Adipocyte (in vitro differentiated cells): ENCODE data around the gene SFXN2.

Source experiments
- DNase-seq: peaks from one replicate; pipeline ENCODE4 v3.0.0-alpha.2; 2015; ENCODE audit warnings: low read depth
- H3K27me3 ChIP-seq: replicated peaks from 2 replicates; pipeline ENCODE4 v1.7.0; 2013; ENCODE audit warnings: mild to moderate bottlenecking, low read length, moderate library complexity; ENCODE audit not compliant: control insufficient read depth, insufficient read depth
- H3K36me3 ChIP-seq: 2 replicates; pipeline ENCODE4 v1.7.0; 2013; ENCODE audit warnings: low read length, mild to moderate bottlenecking, moderate library complexity; ENCODE audit not compliant: control insufficient read depth, insufficient read depth, severe bottlenecking
- H3K4me1 ChIP-seq: 2 replicates; pipeline ENCODE4 v1.7.0; 2013; ENCODE audit warnings: mild to moderate bottlenecking, low read length, moderate library complexity; ENCODE audit not compliant: control insufficient read depth, insufficient read depth
- H3K4me3 ChIP-seq: 2 replicates; pipeline ENCODE4 v1.7.0; 2013; ENCODE audit warnings: mild to moderate bottlenecking, low read length, moderate library complexity
- H3K9ac ChIP-seq: 2 replicates; pipeline ENCODE4 v1.7.0; 2013; ENCODE audit warnings: mild to moderate bottlenecking, low read length, moderate library complexity
- H3K9me3 ChIP-seq: 2 replicates; pipeline ENCODE4 v1.7.0; 2013; ENCODE audit warnings: mild to moderate bottlenecking, low read length, moderate library complexity; ENCODE audit not compliant: control insufficient read depth

The SFXN2 gene

GRCh38 chr10:102773320-102773719 lies 58.9 kb downstream of the SFXN2 start:
- no peaks in the 10 kb centered on the region for H3K9me3 ChIP-seq
- no peak overlapping the region for H3K9ac ChIP-seq
- DNase-seq: no peak
- no peaks in the 10 kb centered on the region for H3K27me3 ChIP-seq
- peaks cover 70% of the 10 kb centered on the region for H3K4me1 ChIP-seq
- no peak overlapping the region for H3K4me3 ChIP-seq
- peaks cover 8% of the 10 kb centered on the region for H3K36me3 ChIP-seq

GRCh38 chr10:102773986-102774385 lies 59.5 kb downstream of the SFXN2 start:
- Histone ChIP-seq H3K9me3 (no peaks in the 10 kb centered on the region), H3K36me3 (peaks cover 8% of the 10 kb centered on the region), H3K9ac (no peak overlapping the region), H3K27me3 (no peaks in the 10 kb centered on the region), H3K4me1 (peaks cover 76% of the 10 kb centered on the region), H3K4me3 (no peak overlapping the region)
- DNase-seq: no peak

- peak overlapping the region; percentile 82 for H3K9ac ChIP-seq
- H3K36me3 ChIP-seq: no peaks in the 10 kb centered on the region
- no peak for DNase-seq
- peak overlapping the region; percentile 78 for H3K4me3 ChIP-seq
- H3K9me3 ChIP-seq: no peaks in the 10 kb centered on the region
- H3K27me3 ChIP-seq: no peaks in the 10 kb centered on the region
- peaks cover 82% of the 10 kb centered on the region for H3K4me1 ChIP-seq
Measured at GRCh38 chr10:102775201-102775934, 60.9 kb downstream of the SFXN2 start.

GRCh38 chr10:102775935-102776669 lies 61.7 kb downstream of the SFXN2 start:
- Histone ChIP-seq H3K27me3 (no peaks in the 10 kb centered on the region), H3K9ac (peak overlapping the region; percentile 82), H3K4me3 (peak overlapping the region; percentile 78), H3K9me3 (no peaks in the 10 kb centered on the region), H3K36me3 (no peaks in the 10 kb centered on the region), H3K4me1 (peaks cover 83% of the 10 kb centered on the region)
- peak; percentile 71 for DNase-seq

- peak overlapping the region; percentile 82 for H3K9ac ChIP-seq
- H3K27me3 ChIP-seq: no peaks in the 10 kb centered on the region
- H3K4me1 ChIP-seq: peaks cover 90% of the 10 kb centered on the region
- H3K9me3 ChIP-seq: no peaks in the 10 kb centered on the region
- DNase-seq: peak; percentile 98
- H3K36me3 ChIP-seq: no peaks in the 10 kb centered on the region
- peak overlapping the region; percentile 78 for H3K4me3 ChIP-seq
Measured at GRCh38 chr10:102776779-102777456, 62.5 kb downstream of the SFXN2 start.

GRCh38 chr10:102777711-102778453 lies 63.4 kb downstream of the SFXN2 start:
- DNase-seq: no peak
- H3K9ac ChIP-seq: peak overlapping the region; percentile 82
- peak overlapping the region; percentile 22 for H3K4me3 ChIP-seq
- no peaks in the 10 kb centered on the region for H3K9me3 ChIP-seq
- H3K4me1 ChIP-seq: peaks cover 97% of the 10 kb centered on the region
- no peaks in the 10 kb centered on the region for H3K27me3 ChIP-seq
- no peaks in the 10 kb centered on the region for H3K36me3 ChIP-seq

GRCh38 chr10:102778781-102779180 lies 64.3 kb downstream of the SFXN2 start:
- Histone ChIP-seq H3K27me3 (no peaks in the 10 kb centered on the region), H3K9ac (peak overlapping the region; percentile 10), H3K9me3 (no peaks in the 10 kb centered on the region), H3K36me3 (no peaks in the 10 kb centered on the region), H3K4me3 (no peak overlapping the region), H3K4me1 (peaks cover 97% of the 10 kb centered on the region)
- peak; percentile 52 for DNase-seq

GRCh38 chr10:102779680-102780526 lies 65.5 kb downstream of the SFXN2 start:
- Histone ChIP-seq H3K4me1 (peaks cover 89% of the 10 kb centered on the region), H3K27me3 (no peaks in the 10 kb centered on the region), H3K9me3 (no peaks in the 10 kb centered on the region), H3K9ac (no peak overlapping the region), H3K4me3 (no peak overlapping the region), H3K36me3 (no peaks in the 10 kb centered on the region)
- DNase-seq: peak; percentile 74

GRCh38 chr10:102780527-102780808 lies 66.0 kb downstream of the SFXN2 start:
- Histone ChIP-seq H3K9ac (no peak overlapping the region), H3K4me1 (peaks cover 85% of the 10 kb centered on the region), H3K36me3 (no peaks in the 10 kb centered on the region), H3K4me3 (no peak overlapping the region), H3K27me3 (no peaks in the 10 kb centered on the region), H3K9me3 (no peaks in the 10 kb centered on the region)
- DNase-seq: no peak

- H3K4me1 ChIP-seq: peaks cover 85% of the 10 kb centered on the region
- no peak for DNase-seq
Measured at GRCh38 chr10:102781090-102781920, 66.9 kb downstream of the SFXN2 start.

More at GRCh38 chr10:102781090-102781920, 66.9 kb downstream of the SFXN2 start:
- Histone ChIP-seq H3K27me3 (no peaks in the 10 kb centered on the region), H3K36me3 (no peaks in the 10 kb centered on the region), H3K9me3 (no peaks in the 10 kb centered on the region), H3K9ac (no peak overlapping the region), H3K4me3 (no peak overlapping the region)
